ENCODE data around the gene FOXL3.

FOXL3 gene

DNA sequence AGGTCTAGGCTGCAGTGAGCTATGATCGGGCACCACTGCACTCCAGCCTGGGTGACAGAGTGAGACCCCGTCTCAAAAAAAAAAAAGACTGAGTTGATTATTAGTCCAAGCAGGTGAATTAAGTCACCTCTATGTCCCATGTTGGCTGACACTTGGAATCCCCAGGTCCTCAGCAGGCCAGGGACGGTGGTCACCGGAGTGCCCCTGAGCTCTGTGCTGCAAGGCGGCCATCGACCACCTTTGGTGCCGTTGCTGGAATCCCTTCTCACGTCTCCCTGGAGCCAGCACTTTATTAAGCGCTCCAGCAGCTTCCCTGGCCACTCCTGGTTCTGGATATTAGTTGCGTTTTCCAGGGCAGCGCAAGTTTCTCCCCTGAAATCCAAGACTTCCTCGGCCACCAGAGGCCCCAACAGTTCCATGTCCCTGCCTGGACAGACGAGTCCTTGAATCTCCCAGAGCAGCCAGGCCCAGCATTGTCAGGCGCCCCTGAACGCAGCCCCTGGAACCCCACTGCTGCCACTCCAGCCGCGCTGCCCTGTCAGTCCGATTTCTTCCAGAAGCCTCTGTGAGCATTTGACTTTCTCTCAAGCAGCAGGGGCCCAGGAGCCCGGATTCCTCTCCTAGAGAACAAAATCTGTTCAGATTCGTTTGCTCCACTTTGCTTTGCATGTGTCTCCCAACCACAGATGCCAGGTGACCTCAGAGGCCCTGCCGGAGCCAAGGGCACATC, 38.4 kb upstream of the FOXL3 start:
- no peak for TF ChIP-seq ZNF274 (IDR thresholded peaks at IDR 0.05; ENCODE audit: low read depth, low read length)
- H3K4me3 ChIP-seq (ENCODE audit: low read length): no peak overlapping the region

DNA sequence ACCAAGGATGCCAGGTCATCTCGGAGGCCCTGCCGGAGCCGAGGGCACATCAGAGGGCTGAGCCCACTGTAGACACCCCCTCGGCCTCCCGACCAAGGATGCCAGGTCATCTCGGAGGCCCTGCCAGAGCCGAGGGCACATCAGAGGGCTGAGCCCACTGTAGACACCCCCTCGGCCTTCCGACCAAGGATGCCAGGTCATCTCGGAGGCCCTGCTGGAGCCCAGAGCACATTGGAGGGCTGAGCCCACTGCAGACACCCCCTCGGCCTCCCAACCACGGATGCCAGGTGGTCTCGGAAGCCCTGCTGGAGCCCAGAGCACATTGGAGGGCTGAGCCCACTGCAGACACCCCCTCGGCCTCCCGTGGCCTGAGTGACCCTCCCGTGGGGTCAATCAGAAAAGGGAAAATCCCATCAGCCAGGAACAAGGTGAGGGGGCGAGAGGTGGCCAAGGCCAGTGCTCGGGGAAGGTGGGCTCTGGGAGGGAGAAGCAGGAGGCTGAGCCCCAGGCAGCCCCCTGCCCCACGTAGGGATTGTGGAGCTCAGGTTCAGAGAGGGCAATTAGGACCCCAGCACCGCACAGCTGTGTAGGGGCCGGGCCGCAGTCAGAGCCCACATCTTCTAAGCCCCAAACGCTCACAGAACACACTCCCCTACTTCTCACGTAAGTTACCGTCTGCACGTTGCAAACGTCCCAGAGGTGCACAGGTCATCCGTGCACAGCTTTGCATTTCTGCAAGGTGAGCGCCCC, 37.6 kb upstream of the FOXL3 start:
- H3K4me3 ChIP-seq (ENCODE audit: low read length): no peak overlapping the region
- no peak for TF ChIP-seq ZNF274 (IDR thresholded peaks at IDR 0.05; ENCODE audit: low read depth, low read length)

DNA sequence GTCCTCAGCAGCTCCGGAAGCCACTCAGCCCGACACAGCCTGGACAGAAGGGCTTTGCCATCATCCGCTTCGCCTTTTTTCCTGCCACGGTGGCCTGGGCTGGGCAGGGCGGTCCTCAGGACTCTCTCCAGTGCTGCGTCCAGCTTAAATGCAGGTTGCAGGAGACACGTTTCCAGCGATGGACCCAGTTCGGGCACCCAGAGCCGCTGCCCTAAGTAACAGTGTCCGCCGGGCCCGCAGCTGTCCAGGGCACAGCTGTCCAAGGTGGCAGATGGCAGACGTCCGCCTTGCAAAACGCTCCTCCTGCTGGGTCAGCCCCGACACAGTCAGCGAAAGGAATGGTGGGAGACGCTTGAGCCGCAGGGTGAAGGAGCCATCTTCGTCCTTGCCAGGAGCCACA, 37.0 kb upstream of the FOXL3 start:
- no peak for TF ChIP-seq ZNF274 (IDR thresholded peaks at IDR 0.05; ENCODE audit: low read depth, low read length)
- H3K4me3 ChIP-seq (ENCODE audit: low read length): no peak overlapping the region

DNA sequence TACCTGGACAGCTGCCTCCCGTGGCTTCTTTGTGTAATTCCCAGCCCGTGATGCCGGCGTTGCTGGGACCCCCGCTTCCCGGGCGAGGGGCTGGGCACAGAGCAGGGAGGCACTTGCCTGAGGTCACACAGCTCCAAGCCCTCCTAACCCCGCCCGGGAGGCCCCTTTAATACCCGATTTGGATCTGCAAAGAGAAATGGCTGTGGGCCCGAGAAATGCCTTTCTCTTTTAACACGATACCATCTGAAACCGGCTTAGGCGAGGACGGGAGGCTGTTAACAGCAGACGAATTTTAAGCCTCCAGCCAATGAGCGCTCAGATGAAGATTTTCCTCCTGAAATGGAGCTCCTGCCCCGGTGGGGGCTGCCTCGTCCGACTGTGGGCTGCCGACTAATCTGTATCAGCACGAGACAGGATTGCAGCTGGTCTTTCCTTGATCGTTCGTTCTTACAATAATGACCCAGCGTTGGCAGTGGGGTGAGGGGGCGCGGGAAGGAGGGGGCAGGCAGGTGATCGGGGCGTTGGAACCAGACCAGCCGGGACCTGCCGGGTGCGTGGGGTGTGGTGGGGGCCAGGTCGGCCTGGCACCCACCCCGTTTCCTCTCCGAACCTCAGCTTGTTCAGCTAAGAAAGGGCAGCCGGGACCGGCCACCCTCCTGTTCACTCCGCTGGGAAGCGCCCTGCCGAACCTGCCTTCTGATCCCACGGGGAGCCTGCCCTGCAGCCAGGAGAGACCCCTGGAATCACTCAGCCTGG, 36.2 kb upstream of the FOXL3 start:
- TF ChIP-seq ZNF274 (IDR thresholded peaks at IDR 0.05; ENCODE audit: low read depth, low read length): no peak
- H3K4me3 ChIP-seq (ENCODE audit: low read length): no peak overlapping the region

DNA sequence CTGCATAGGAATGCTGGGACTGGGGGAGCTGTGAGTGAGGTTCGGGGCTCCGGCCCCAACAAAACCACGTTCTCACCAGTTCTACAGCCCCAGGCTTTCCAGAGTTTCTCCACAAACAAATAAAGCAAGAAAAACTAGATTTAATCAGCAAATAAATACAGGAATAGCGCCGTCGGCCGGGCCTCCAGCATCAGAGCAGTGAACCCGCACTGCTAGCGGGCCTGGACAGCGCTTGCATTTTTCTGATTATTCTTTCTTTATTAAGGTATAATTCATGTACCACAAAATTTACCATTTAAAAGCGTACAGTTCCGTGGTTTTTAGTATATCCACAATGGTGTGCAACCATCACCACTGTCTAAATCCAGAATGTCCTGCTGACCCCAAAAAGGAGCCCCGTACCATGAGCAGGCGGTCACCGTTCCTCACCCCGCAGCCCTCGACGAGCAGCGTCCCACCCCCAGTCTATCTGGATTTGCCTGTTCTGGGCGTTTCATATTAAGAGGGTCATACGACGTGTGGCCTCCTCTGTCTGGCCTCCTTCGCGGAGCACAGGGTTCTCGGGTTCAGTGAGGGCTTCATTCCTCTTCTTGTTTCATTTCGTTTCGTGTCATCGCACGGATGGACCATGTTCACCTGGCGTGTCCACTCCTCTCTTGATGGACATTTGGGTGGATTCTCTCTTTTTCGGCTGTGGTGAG, 35.5 kb upstream of the FOXL3 start:
- no peak for TF ChIP-seq ZNF274 (IDR thresholded peaks at IDR 0.05; ENCODE audit: low read depth, low read length)
- H3K4me3 ChIP-seq (ENCODE audit: low read length): no peak overlapping the region

DNA sequence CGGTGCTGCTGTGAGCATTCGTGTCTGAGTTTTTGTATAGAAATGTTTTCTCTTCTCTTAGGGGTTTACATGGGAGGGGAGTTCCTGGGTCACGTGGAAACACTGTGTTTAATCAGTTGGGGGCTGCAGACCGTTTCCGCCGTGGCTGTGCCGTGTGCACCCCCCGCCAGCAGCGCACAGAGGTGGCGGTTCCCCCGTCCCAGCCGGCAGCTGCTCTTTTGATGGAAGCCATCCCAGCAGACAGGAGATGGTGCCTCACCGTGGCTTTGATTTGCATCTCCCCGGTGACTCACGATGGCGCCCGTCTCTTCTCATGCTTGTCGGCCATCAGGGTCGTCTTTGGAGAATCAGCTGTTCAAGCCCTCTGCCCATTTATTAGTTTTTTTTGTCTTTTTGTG, 34.9 kb upstream of the FOXL3 start:
- TF ChIP-seq ZNF274 (IDR thresholded peaks at IDR 0.05; ENCODE audit: low read depth, low read length): no peak
- H3K4me3 ChIP-seq (ENCODE audit: low read length): no peak overlapping the region

DNA sequence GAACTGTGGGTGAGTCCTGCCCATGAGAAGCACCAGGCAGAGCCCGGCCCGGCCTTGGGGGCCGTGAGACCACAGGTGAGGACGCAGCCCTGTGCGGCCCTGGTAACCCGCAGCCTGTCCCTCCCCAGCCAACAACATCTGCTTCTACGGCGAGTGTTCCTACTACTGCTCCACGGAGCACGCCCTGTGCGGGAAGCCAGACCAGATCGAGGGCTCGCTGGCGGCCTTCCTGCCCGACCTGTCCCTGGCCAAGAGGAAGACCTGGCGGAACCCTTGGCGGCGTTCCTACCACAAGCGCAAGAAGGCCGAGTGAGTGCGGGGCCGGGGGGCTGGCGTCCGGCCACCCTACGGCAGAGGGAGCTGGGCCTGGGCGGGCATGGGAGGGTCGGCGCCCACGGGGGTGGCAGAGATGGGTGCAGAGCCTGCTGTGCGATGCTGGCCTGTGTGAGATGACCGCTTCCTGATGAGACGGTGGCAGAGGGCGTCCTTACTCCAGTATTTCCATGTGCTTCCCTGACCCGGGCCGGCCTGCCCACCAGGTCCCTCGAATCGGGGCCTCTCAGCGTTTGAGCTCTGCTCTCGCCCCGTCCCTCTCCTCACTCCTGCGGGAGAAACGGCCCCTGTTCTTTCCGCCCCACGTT, 34.1 kb upstream of the FOXL3 start:
- no peak overlapping the region for H3K4me3 ChIP-seq (ENCODE audit: low read length)
- TF ChIP-seq ZNF274 (IDR thresholded peaks at IDR 0.05; ENCODE audit: low read depth, low read length): no peak

DNA sequence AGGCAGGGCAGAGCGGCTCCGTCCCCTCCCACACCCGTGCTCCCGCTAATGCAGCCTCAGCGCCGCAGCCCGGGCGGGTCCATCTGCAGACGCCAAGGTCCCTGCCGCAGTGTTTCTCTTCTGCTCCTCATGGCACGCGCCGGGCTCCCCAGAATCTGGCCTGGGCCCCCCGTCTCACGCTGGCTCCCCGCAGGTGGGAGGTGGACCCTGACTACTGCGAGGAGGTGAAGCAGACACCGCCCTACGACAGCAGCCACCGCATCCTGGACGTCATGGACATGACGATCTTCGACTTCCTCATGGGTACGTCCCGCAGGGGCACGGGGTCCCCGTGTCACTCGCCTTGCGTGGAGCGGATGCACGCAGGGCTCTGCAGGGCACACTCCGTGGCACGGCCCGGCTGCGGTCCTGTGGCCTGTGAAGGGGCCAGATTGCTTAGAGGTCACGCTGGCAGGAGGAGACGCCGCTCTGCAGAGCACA, 33.5 kb upstream of the FOXL3 start:
- no peak for TF ChIP-seq ZNF274 (IDR thresholded peaks at IDR 0.05; ENCODE audit: low read depth, low read length)
- no peak overlapping the region for H3K4me3 ChIP-seq (ENCODE audit: low read length)

DNA sequence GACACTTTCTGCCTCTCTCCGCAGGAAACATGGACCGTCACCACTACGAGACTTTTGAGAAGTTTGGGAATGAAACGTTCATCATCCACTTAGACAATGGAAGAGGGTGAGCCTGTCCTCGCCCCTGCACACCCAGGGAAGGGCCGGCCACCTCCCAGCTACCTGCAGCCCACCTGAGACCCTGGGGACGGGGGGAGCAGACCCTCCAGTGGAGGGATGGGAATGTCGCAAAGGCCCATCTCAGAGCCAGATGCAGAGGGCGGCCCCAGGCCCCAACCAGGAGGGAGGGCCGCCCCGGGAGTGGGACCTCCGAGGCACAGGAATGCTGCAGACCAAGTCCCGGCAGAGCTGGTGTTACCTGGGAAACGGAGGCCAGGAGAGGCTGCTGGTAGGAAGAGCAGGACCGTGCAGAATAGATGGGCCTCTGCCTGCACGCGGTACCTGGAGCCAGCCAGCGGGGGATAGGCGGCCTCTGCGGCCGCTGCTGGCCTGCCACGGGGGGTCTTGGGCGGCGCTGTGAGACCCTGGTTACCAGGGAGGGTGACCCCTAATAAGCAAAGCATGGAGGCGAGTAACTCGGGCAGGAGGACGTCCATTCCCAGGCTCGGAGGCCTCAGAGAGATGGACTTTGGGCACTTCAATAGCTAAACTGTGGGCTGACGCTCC, 32.9 kb upstream of the FOXL3 start:
- TF ChIP-seq ZNF274 (IDR thresholded peaks at IDR 0.05; ENCODE audit: low read depth, low read length): no peak
- no peak overlapping the region for H3K4me3 ChIP-seq (ENCODE audit: low read length)

DNA sequence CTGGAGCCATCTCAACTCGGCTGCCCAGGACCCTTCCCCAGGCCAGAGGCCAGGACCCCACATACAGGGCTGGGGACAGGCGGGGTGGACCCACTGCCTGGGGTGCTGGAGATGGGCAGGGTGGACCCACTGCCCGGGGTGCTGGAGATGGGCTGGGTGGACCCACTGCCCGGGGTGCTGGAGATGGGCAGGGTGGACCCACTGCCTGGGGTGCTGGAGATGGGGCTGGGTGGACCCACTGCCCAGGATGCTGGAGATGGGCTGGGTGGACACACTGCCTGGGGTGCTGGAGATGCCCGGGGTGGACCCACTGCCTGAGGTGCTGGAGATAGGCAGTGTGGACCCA, 32.4 kb upstream of the FOXL3 start:
- no peak overlapping the region for H3K4me3 ChIP-seq (ENCODE audit: low read length)
- TF ChIP-seq ZNF274 (IDR thresholded peaks at IDR 0.05; ENCODE audit: low read depth, low read length): no peak

DNA sequence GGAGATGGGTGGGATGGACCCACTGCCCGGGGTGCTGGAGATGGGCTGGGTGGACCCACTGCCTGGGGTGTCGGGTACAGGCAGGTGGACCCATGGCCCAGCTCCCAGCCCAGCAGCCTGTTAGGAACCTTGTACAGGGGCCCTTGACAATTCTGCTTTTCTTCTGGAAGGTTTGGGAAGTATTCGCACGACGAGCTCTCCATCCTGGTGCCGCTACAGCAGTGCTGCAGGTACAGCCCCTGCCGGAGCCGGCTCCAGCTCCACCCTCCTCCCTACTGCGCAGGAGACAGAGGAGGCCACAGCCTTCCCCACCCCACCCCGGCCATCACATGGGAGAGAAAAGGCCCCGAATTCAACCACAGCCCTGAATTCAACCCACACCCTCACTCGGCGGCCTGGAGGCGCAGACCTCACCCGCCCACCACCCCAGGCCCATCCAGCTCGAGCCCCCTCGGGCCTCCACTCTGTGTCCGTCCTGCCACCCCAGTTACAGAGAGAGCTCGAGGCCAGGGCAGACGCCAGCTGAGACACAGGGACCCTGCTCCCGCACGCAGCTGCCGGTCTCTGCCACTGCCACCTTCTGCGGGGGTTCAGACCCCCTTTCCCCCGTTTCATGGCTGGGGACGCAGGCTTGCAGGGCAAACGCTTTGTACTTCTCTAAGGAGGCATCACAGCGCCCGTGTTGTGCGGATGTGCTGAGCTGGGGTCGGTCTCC, 31.3 kb upstream of the FOXL3 start:
- TF ChIP-seq ZNF274 (IDR thresholded peaks at IDR 0.05; ENCODE audit: low read depth, low read length): no peak
- no peak overlapping the region for H3K4me3 ChIP-seq (ENCODE audit: low read length)

DNA sequence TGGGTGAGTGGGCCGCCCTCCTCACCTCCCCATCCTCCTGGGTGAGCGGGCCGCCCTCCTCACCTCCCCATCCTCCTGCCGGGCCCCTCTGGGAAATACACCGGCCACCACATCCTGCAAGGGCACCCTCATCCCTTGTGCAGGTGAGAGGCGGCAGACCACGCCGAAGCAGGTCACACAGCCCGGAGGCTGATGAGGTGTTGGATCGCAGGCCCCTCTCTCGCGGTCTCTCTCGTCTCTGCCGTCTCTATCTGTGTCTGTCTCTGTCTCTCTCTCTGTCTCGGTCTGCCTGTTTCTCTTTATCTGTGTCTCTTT, 30.8 kb upstream of the FOXL3 start:
- TF ChIP-seq ZNF274 (IDR thresholded peaks at IDR 0.05; ENCODE audit: low read depth, low read length): no peak
- no peak overlapping the region for H3K4me3 ChIP-seq (ENCODE audit: low read length)

Data from GM08714 (cell line).